IPS DF 4.7 (cell line): ENCODE measurements around the gene JMJD7.

Experiments
- DNase-seq: peaks from one replicate; pipeline ENCODE4 v3.0.0-alpha.2; 2013; ENCODE audit warnings: low spot score; ENCODE audit errors: extremely low read depth

Gene JMJD7

GRCh38 chr15:41881920-41882688 lies 54.2 kb downstream of the JMJD7 start:
- DNase-seq = no peak

- no peak for DNase-seq
Observed at GRCh38 chr15:41882689-41883483, 55.0 kb downstream of the JMJD7 start.

- DNase-seq = no peak
Observed at GRCh38 chr15:41883484-41883825, 55.6 kb downstream of the JMJD7 start.

GRCh38 chr15:41884458-41884857 lies 56.6 kb downstream of the JMJD7 start:
- DNase-seq = no peak

- DNase-seq = no peak
Observed at GRCh38 chr15:41885321-41885720, 57.4 kb downstream of the JMJD7 start.

- no peak for DNase-seq
Observed at GRCh38 chr15:41885841-41886240, 57.9 kb downstream of the JMJD7 start.

- DNase-seq = no peak
Observed at GRCh38 chr15:41886741-41887140, 58.8 kb downstream of the JMJD7 start.

GRCh38 chr15:41887161-41887560 lies 59.3 kb downstream of the JMJD7 start:
- no peak for DNase-seq
